ENCODE measurements around the gene NPNT.

NPNT gene

DNA sequence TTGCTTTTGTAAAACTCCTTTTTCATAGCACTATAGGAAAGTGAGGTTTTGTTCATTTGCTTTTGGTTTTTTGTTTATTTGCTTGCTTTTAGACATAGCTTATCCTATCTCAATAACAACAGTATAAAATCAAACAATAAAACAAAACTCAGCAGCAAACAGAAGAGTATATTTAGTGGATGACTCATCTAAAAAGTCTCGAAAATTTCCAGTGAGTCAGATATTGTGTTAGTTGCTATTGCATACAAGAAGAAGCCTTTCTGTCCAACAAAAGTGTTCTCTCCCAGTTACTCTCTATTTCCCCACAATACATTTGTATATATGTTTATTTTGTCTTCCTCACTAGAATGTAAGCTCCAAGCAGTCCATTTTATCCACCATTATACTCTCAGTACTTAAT lies 36.0 kb upstream of the NPNT start:
- no peak for TF ChIP-seq CTCF (IDR thresholded peaks at IDR 0.05; ENCODE audit: low read depth, low read length)
- no peak for TF ChIP-seq MYC (IDR thresholded peaks at IDR 0.05; ENCODE audit: low read depth, low read length)
- TF ChIP-seq MAX (IDR thresholded peaks at IDR 0.05; ENCODE audit: low read depth, low read length), result no peak
- H3K4me3 ChIP-seq (ENCODE audit: low read depth, low read length), result no peak overlapping the region
- no peak for DNase-seq (ENCODE audit: low read depth)

DNA sequence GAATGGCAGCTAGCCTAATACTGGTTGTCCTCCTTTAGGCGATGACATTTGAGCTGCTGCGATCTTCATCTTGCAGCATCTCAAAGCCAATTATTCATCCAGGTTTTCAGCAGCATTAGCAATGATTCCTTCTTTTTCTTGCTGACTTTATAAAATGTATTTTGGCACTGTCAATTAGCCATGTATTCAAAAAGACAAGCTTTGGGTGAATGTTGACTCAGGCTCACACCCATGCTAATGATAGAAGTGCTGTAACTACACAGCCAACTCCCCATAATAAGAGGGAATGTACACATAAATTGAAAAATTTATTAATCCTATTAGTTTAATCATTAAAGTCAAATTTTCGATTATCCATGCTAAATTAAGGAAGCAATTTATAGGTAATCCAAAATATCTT lies 24.3 kb upstream of the NPNT start:
- TF ChIP-seq MAX (IDR thresholded peaks at IDR 0.05; ENCODE audit: low read depth, low read length) (no peak), MYC (IDR thresholded peaks at IDR 0.05; ENCODE audit: low read depth, low read length) (no peak), CTCF (IDR thresholded peaks at IDR 0.05; ENCODE audit: low read depth, low read length) (no peak), POLR2A (IDR thresholded peaks at IDR 0.05; ENCODE audit: extremely low read depth, insufficient read length) (no peak)
- no peak overlapping the region for H3K4me3 ChIP-seq (ENCODE audit: low read depth, low read length)
- no peak for DNase-seq (ENCODE audit: low read depth)

DNA sequence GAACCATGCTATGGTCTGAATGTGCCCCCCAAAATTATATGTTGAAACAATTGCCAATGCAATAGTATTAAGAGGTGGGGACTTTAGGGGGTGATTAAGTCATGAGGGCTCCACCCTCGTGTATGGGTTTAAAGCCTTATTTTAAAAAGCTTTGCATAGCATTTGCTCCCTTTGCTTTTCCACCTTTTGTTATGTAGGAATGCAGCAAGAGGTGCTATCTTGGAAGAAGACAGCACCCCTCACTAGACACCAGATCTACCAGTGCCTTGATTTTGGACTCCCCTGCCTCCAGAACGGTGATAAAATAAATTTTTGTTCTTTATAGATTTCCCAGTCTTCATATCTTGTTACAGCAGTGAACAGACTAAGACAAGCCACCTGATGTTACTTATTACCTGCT lies 23.3 kb upstream of the NPNT start:
- no peak for TF ChIP-seq POLR2A (IDR thresholded peaks at IDR 0.05; ENCODE audit: extremely low read depth, insufficient read length)
- no peak for TF ChIP-seq CTCF (IDR thresholded peaks at IDR 0.05; ENCODE audit: low read depth, low read length)
- TF ChIP-seq MAX (IDR thresholded peaks at IDR 0.05; ENCODE audit: low read depth, low read length), result no peak
- no peak for TF ChIP-seq MYC (IDR thresholded peaks at IDR 0.05; ENCODE audit: low read depth, low read length)
- no peak overlapping the region for H3K4me3 ChIP-seq (ENCODE audit: low read depth, low read length)
- no peak for DNase-seq (ENCODE audit: low read depth)

DNA sequence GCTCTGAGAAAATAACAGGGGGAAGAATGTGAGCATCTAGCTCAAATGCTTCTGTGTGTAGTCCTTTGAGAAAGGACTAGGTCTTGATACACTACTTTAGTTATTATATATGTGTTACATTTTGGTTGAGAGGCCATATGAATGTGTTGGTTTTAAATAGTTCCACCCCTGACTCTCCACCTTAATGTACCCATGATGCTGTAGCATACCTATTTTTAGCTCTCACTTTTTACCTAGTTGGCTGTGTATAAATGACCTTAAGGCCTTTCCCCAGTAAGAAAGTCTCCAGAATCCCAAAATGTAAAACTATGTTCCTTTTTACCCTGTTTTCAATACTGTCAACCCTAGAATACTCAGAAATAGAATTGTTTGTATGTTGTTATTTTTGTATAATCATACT lies 20.0 kb upstream of the NPNT start:
- TF ChIP-seq MYC (IDR thresholded peaks at IDR 0.05; ENCODE audit: low read depth, low read length) (no peak), POLR2A (IDR thresholded peaks at IDR 0.05; ENCODE audit: extremely low read depth, insufficient read length) (no peak), CTCF (IDR thresholded peaks at IDR 0.05; ENCODE audit: low read depth, low read length) (no peak), MAX (IDR thresholded peaks at IDR 0.05; ENCODE audit: low read depth, low read length) (no peak)
- no peak for DNase-seq (ENCODE audit: low read depth)
- H3K4me3 ChIP-seq (ENCODE audit: low read depth, low read length), result no peak overlapping the region

DNA sequence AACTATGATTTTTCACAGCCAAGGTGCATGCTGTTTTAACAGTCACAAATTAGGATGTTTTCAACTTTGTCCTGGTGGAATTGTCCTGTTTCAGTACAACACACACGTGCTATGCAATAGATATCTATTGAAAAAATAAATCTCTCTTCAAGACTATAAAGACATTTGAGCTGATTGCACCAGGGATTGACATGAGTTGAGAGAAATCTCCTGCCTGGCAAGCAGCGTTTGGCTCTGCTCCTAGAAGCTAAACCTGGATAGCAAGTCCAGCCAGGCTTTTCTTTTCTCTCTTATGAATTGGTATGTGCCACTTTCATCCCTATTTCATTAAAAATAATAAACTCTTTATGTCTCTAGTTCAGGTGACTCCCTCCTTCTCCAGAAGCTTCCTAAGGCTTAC lies 16.6 kb upstream of the NPNT start:
- no peak for TF ChIP-seq MYC (IDR thresholded peaks at IDR 0.05; ENCODE audit: low read depth, low read length)
- TF ChIP-seq MAX (IDR thresholded peaks at IDR 0.05; ENCODE audit: low read depth, low read length), result no peak
- no peak for TF ChIP-seq POLR2A (IDR thresholded peaks at IDR 0.05; ENCODE audit: extremely low read depth, insufficient read length)
- TF ChIP-seq CTCF (IDR thresholded peaks at IDR 0.05; ENCODE audit: low read depth, low read length), result no peak
- DNase-seq (ENCODE audit: low read depth), result no peak
- no peak overlapping the region for H3K4me3 ChIP-seq (ENCODE audit: low read depth, low read length)

DNA sequence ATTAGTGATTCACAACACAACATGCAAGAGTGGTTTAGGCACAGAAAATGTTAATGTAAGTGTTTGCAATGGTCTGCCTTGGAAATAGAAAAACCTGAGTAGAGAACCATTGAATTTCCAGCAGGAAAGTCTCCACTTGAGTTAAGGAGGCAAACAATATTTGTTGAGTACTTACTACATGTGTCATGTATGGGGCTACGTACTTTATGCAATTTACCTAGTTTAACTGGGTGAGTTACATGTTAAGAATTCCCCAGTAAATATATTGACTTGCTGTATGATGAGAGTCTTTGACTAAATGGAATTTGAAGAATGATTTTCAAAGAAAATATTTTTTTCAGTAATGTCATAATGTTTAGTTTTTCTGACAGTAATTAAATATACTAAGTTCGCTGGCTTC lies 7.8 kb upstream of the NPNT start:
- no peak for DNase-seq (ENCODE audit: low read depth)
- no peak for TF ChIP-seq MAX (IDR thresholded peaks at IDR 0.05; ENCODE audit: low read depth, low read length)
- no peak for TF ChIP-seq CTCF (IDR thresholded peaks at IDR 0.05; ENCODE audit: low read depth, low read length)
- TF ChIP-seq MYC (IDR thresholded peaks at IDR 0.05; ENCODE audit: low read depth, low read length), result no peak
- TF ChIP-seq POLR2A (IDR thresholded peaks at IDR 0.05; ENCODE audit: extremely low read depth, insufficient read length), result no peak
- no peak overlapping the region for H3K4me3 ChIP-seq (ENCODE audit: low read depth, low read length)

Measured in NB4 (cell line).